ENCODE results near the gene STARD9. TPM values are rescaled to one million over a fixed set of nuclear protein-coding genes. Genes with fewer than 3 reads are reported as not detected.
"Not testable (repeated sequence)": the region's sequence is repeated elsewhere in the genome, so short reads cannot be mapped to it uniquely, and the experiment has no call there.

Gene STARD9
- total RNA-seq, 2 experiments from 2014 or later: 8.8 to 11.6 TPM

DNA sequence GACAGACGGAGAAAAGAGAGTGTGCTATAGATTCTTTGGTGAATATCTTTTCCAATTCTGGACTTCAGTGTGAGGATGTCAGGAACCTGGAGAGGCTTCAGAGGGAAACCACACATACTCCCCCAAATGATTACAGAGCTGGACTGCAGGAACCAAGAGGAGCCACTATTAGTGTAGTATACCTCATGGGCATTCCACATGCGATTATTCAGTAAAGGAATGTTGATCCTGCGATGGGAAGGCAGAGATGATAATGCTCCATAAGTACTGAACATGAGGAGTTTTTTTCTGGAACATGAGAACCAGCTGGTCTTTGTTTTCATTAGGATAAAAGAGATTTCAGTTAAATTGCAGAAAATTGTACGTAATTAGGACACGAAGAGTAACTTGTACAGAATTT is 18.7 kb downstream of the STARD9 start:
- CTCF ChIA-PET: interaction anchor here (0.6 to 1.4 kb wide), 3 partner anchors 35 to 1487 kb away, joined by 3 read pairs; no protein-coding TSS in a partner anchor
- Mint-ChIP-seq H3K4me1 (no peaks in the 10 kb centered on the region), H3K36me3 (ENCODE audit: low read depth) (peaks cover 3% of the 10 kb centered on the region), H3K9me3 (no peaks in the 10 kb centered on the region), H3K4me3 (no peak overlapping the region), H3K27ac (no peak overlapping the region), H3K27me3 (no peaks in the 10 kb centered on the region)
- DNase-seq: no peak
- POLR2A ChIA-PET: no interaction called here

DNA sequence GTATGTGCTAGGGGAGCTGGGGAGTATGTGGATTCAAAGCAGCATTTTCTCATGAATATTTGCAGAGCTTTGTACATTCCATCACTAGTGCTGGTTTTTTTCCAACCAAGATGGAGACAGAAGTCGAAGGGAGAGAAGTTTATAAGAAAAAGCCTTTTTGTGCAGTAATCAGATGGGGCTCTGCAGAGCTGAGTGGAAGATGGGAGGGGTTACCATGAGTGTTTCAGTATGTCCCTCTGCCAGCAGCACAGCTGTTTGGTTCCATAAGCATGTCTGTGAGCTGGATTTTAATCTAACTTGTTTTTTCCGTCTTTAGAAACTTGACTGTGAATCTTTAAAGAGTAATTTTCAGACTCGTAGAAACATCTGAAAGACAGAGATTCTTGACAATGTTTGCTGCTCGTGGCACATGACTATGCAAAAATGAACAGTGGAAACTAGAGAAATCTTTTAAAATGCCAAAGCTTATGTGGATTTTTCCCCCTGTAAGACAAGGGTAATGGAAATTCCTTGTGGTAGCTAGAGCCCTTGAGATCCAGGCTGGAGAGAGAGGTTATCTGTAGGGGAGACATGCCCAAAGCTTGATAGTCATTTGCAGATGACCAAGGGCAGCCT is 20.3 kb downstream of the STARD9 start:
- DNase-seq: no peak
- H3K27ac Mint-ChIP-seq: no peak overlapping the region
- H3K4me3 Mint-ChIP-seq: no peak overlapping the region
- ChIA-PET POLR2A (no interaction called here), CTCF (interaction anchor here (0.9 to 1.4 kb wide), 2 partner anchors 27 to 85 kb away, joined by 3 read pairs; no protein-coding TSS in a partner anchor)
- peaks cover 4% of the 10 kb centered on the region for H3K36me3 Mint-ChIP-seq (ENCODE audit: low read depth)
- H3K4me1 Mint-ChIP-seq: no peaks in the 10 kb centered on the region
- no peaks in the 10 kb centered on the region for H3K27me3 Mint-ChIP-seq
- H3K9me3 Mint-ChIP-seq: no peaks in the 10 kb centered on the region

DNA sequence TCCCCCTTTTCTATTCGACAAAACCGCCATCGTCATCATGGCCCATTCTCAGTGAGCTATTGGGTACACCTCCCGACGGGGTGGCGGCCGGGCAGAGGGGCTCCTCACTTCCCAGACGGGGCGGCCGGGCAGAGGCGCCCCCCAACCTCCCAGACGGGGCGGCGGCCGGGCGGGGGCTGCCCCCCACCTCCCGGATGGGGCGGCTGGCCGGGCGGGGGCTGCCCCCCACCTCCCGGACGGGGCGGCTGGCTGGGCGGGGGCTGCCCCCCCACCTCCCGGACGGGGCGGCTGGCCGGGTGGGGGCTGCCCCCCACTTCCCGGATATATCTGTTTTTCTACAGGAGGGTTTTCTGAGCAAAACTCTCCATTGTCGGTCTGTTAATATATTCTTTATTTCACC is 25.9 kb downstream of the STARD9 start:
- H3K27ac Mint-ChIP-seq, H3K9me3 Mint-ChIP-seq, H3K27me3 Mint-ChIP-seq, H3K4me3 Mint-ChIP-seq, DNase-seq, POLR2A ChIA-PET: not testable (repeated sequence)
- H3K36me3 Mint-ChIP-seq (ENCODE audit: low read depth): peaks cover 22% of the 10 kb centered on the region
- peaks cover 35% of the 10 kb centered on the region for H3K4me1 Mint-ChIP-seq
- CTCF ChIA-PET: interaction anchor here (1.2 kb wide), 1 partner anchor 40 kb away, joined by 3 read pairs; no protein-coding TSS in a partner anchor

DNA sequence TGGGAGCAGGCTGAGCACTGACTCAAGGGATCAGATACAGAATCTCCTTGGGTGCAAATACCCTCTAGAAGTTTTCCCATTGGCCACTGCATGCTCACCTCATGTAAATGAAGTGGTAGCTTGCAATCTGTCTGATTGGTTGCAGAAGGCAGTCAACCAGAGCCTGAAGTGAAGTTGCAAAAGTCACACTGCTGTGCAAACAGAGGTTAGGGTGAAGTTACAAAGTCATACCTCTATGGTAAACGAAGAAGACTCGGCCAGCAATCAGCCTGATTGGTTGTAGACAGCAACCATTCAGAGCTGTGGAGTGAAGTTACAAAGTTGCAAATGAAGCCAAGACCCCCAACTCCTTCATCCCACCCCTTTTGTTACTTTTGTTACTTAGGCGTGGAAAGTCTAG is 27.1 kb downstream of the STARD9 start:
- POLR2A ChIA-PET: no interaction called here
- Mint-ChIP-seq H3K9me3 (peaks cover 4% of the 10 kb centered on the region), H3K4me1 (peaks cover 40% of the 10 kb centered on the region), H3K27me3 (no peaks in the 10 kb centered on the region), H3K36me3 (ENCODE audit: low read depth) (peaks cover 22% of the 10 kb centered on the region), H3K27ac (no peak overlapping the region), H3K4me3 (no peak overlapping the region)
- CTCF ChIA-PET: no interaction called here
- no peak for DNase-seq

DNA sequence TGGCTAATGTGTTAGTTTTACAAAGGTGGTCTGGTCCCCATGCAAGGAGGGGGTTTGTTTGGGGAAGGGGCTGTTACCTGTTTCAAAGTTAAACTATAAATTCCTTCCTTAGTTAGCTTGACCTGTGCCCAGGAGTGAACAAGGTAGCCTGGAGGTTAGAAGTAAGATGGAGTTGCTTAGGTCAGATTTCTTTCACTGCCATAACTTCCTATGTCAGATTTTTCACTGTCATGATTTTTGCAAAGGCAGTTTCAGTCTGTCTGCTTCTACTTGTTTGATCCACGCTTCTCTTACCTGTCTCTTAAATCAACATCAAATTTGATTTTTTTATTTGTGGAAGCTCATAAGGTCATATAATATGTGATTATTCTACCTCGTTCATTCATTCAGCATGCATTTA is 28.6 kb downstream of the STARD9 start:
- Mint-ChIP-seq H3K4me3 (no peak overlapping the region), H3K27me3 (no peaks in the 10 kb centered on the region), H3K9me3 (peaks cover 4% of the 10 kb centered on the region), H3K27ac (no peak overlapping the region), H3K36me3 (ENCODE audit: low read depth) (peaks cover 22% of the 10 kb centered on the region), H3K4me1 (peaks cover 54% of the 10 kb centered on the region)
- no peak for DNase-seq
- CTCF ChIA-PET: interaction anchor here (0.6 kb wide), 1 partner anchor 362 kb away, joined by 3 read pairs; no protein-coding TSS in a partner anchor
- POLR2A ChIA-PET: no interaction called here

DNA sequence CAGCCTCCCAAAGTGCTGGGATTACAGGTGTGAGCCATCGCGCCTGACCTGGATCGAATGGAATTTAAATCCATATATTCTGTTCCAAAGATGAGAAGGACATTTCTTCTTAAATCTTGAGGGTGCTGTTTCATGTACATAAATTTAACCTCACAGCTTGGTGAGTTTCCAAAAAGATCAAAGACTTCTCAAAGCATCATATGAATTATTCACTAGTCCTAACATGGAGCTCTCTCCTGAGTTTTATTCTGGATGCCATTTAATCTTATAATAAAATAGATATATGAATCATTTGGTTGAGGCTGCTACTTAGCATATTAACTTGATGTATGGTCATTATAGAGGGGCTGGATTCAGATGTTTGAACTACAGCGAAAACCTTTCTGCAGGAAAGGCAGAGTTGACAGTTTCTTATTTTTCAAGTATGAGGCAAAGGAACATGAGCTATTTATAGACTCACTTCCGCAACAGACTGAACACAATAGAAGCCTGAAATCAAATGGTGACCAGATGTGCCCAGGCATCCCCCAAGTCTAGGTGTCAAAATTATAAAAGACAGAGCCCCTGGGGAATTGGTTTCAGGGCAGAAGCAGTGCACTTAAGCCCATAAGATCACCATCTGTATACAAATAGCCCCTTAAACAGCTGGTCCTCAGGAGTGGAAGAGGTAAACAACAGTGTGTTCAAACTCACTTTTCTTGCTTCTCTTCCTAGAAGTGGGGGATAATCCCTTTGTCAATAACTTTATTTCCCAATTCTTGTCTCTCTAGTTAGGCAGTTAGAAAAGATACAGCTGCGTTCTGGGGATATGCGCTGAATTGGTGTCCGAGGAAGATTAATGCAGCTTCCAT is 29.7 kb downstream of the STARD9 start:
- Mint-ChIP-seq H3K4me3 (peak overlapping the region; percentile 53), H3K36me3 (ENCODE audit: low read depth) (peaks cover 21% of the 10 kb centered on the region), H3K4me1 (peaks cover 62% of the 10 kb centered on the region), H3K27ac (peak overlapping the region; percentile 85), H3K9me3 (peaks cover 4% of the 10 kb centered on the region), H3K27me3 (no peaks in the 10 kb centered on the region)
- no peak for DNase-seq
- POLR2A ChIA-PET: interaction anchor here (0.6 to 1.2 kb wide), 2 partner anchors 24 to 51 kb away, joined by 3 to 4 read pairs; no protein-coding TSS in a partner anchor
- CTCF ChIA-PET: interaction anchor here (0.6 to 0.9 kb wide), 3 partner anchors 28 to 1787 kb away, joined by 3 read pairs; partner anchors contain the start of genes HAUS2 and LRRC57

DNA sequence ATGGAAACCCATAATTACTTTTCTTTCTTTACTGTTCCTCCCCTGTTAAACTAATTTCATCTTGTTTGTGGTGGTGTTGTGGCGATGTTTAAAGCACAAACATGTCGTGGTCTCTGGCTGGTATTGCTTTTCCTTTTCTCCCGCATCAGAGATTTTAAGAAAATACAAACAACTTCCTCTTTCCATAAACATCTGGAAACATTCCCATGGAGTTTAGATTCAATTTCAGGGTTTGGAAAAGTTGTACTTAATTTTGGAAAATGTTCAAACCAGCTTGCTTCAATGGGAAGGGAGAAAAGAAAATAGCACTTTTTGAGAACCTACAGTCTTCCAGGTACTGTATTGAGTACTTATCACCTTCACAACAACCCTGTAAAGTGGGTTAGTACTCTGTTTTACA is 30.4 kb downstream of the STARD9 start:
- ChIA-PET POLR2A (interaction anchor here (1.2 kb wide), 1 partner anchor 24 kb away, joined by 4 read pairs; no protein-coding TSS in a partner anchor), CTCF (interaction anchor here (0.6 to 0.9 kb wide), 4 partner anchors 29 to 1788 kb away, joined by 3 read pairs; partner anchors contain the start of genes HAUS2 and LRRC57)
- H3K4me3 Mint-ChIP-seq: peak overlapping the region; percentile 12
- peaks cover 64% of the 10 kb centered on the region for H3K4me1 Mint-ChIP-seq
- DNase-seq: no peak
- H3K36me3 Mint-ChIP-seq (ENCODE audit: low read depth): peaks cover 20% of the 10 kb centered on the region
- H3K9me3 Mint-ChIP-seq: peaks cover 4% of the 10 kb centered on the region
- peak overlapping the region; percentile 85 for H3K27ac Mint-ChIP-seq
- no peaks in the 10 kb centered on the region for H3K27me3 Mint-ChIP-seq

DNA sequence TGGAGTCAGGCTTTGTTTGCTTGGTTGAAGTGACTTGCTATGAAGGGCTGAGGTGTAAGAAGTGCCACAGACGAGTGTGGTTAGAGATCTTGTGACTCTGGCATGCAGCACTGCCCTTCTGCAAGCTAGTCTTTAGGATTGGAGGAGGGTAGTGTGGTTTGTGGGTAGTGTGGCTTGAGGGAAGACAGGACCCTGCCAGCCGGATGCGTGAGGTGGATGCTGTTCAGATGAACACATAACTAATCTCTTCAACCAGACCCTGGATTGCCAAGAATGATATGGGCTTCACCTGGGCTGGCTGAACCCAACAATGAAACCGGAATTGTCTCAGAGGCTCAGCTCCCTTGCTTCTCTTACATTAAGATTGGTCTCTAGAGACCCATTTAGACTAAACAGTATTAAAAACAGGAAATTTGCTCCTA is 32.7 kb downstream of the STARD9 start:
- Mint-ChIP-seq H3K4me3 (peak overlapping the region; percentile 35), H3K27me3 (no peaks in the 10 kb centered on the region), H3K36me3 (ENCODE audit: low read depth) (peaks cover 15% of the 10 kb centered on the region), H3K27ac (peak overlapping the region; percentile 90), H3K4me1 (peaks cover 59% of the 10 kb centered on the region), H3K9me3 (peaks cover 4% of the 10 kb centered on the region)
- DNase-seq: peak; percentile 85
- POLR2A ChIA-PET: no interaction called here
- CTCF ChIA-PET: interaction anchor here (0.9 to 1.9 kb wide), 4 partner anchors 12 to 33 kb away, joined by 4 to 7 read pairs (median 5); partner anchors contain the start of gene STARD9

DNA sequence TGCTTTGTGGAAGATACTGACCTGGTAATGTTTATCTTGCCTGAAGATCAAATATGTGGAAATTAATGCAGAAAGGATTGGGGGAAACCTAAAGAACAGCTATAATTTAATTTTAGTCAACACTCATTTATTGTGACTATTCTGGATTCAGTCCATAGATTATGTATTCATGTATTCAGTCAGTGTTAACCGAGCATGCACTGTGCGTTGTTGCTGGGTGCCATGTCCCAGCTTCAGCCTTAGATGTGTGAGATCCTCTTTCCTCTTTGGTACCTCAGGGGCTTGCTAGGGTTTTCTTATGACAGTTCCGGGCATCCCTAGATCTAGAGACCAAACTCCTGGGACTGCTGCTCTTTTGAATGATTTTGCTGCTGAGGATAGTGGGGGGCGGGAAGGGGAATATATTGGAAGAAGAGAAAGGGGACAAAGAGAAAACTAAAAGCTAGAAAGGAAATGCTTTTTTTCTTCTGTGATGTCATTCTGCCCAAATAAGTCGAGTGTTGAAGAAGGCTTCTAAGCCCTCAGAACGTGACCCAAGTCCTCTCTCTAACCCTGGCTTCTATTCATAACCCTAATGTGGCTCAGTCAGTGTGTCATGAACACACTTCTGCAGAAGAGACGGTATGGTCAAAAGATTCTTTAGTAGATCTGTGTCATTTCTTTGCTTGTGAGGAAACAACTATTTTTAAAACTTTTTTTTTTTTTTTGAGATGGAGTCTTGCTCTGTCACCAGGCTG is 33.5 kb downstream of the STARD9 start:
- CTCF ChIA-PET: interaction anchor here (0.8 to 1.9 kb wide), 8 partner anchors 11 to 42 kb away, joined by 4 to 7 read pairs (median 4); partner anchors contain the start of gene STARD9
- peak overlapping the region; percentile 35 for H3K4me3 Mint-ChIP-seq
- POLR2A ChIA-PET: interaction anchor here (0.6 kb wide), 1 partner anchor 893 kb away, joined by 7 read pairs; no protein-coding TSS in a partner anchor
- peak overlapping the region; percentile 90 for H3K27ac Mint-ChIP-seq
- peak; percentile 10 for DNase-seq
- H3K9me3 Mint-ChIP-seq: no peaks in the 10 kb centered on the region
- peaks cover 11% of the 10 kb centered on the region for H3K36me3 Mint-ChIP-seq (ENCODE audit: low read depth)
- H3K4me1 Mint-ChIP-seq: peaks cover 52% of the 10 kb centered on the region
- no peaks in the 10 kb centered on the region for H3K27me3 Mint-ChIP-seq

DNA sequence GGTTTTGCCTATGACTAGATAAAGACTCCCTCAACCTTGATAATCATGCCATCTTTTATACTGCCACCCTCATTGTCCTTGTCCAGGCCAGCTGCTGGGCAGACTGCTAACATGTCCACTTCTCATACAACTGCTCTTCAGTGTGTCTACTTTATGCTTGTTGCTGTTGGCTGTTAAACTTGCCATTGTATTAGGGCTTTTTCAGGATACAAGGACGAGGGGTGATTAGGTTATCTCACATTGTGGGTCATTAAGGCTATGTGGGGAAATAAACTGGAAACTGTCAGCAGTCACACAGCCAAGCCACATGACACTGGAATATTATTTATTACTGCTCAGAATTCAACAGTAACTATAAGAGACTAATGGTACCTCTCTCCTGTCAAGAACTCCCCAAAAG is 36.1 kb downstream of the STARD9 start:
- ChIA-PET POLR2A (no interaction called here), CTCF (no interaction called here)
- Mint-ChIP-seq H3K27ac (no peak overlapping the region), H3K36me3 (ENCODE audit: low read depth) (no peaks in the 10 kb centered on the region), H3K4me1 (peaks cover 28% of the 10 kb centered on the region), H3K4me3 (no peak overlapping the region), H3K9me3 (no peaks in the 10 kb centered on the region), H3K27me3 (no peaks in the 10 kb centered on the region)
- DNase-seq: no peak

DNA sequence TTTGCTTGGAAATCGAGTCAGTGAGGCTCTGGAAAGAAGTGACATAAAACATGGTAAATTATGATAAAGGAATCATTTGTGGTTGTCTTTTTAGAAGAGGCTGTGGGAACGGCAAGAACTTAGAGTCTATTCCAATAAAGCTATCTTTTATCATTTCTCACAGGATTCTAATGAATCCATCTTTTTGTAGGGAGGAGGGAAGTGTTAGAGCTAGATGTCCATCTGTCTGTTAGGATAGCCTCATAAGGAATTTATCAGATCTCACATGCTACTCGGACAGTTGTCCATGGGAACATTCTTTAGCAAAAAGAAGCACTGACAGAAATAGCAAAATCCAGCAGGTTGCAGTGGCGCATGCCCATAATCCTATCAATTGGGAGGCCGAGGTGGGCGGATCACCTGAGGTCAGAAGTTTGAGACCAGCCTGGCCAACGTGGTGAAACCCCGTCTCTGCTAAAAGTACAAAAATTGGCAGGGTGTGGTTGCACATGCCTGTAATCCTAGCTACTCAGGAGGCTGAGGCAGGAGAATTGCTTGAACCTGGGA is 37.0 kb downstream of the STARD9 start:
- DNase-seq: no peak
- peaks cover 24% of the 10 kb centered on the region for H3K4me1 Mint-ChIP-seq
- no peak overlapping the region for H3K27ac Mint-ChIP-seq
- CTCF ChIA-PET: no interaction called here
- H3K27me3 Mint-ChIP-seq: no peaks in the 10 kb centered on the region
- no peak overlapping the region for H3K4me3 Mint-ChIP-seq
- POLR2A ChIA-PET: no interaction called here
- no peaks in the 10 kb centered on the region for H3K9me3 Mint-ChIP-seq
- H3K36me3 Mint-ChIP-seq (ENCODE audit: low read depth): no peaks in the 10 kb centered on the region

DNA sequence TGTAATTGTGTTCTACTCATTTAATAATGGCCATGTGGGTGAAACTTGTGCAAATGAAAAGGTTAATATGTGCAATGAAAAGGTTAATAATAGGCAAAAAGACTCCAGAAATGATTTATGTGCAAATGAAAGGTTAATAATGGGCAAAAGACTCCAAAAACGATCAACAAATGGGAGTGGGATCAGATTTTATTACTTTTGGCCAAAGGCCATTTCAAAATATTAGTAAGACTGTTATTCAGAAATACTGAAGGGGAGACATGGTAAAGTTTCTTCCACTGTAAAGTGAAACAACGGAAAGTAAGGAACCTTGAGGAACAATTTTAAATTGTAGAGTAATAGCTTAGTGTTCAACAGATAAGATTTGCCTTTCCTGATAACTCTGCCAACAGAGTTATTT is 40.7 kb downstream of the STARD9 start:
- ChIA-PET CTCF (interaction anchor here (0.6 kb wide), 1 partner anchor 657 kb away, joined by 3 read pairs; no protein-coding TSS in a partner anchor), POLR2A (no interaction called here)
- no peak overlapping the region for H3K27ac Mint-ChIP-seq
- no peaks in the 10 kb centered on the region for H3K36me3 Mint-ChIP-seq (ENCODE audit: low read depth)
- no peaks in the 10 kb centered on the region for H3K27me3 Mint-ChIP-seq
- no peak for DNase-seq
- H3K9me3 Mint-ChIP-seq: no peaks in the 10 kb centered on the region
- H3K4me1 Mint-ChIP-seq: peaks cover 8% of the 10 kb centered on the region
- H3K4me3 Mint-ChIP-seq: no peak overlapping the region
